Measurements from ENCODE around the gene NUP62. TPM values are rescaled to one million over a fixed set of nuclear protein-coding genes. Genes with fewer than 3 reads are reported as not detected.

The NUP62 gene
- total RNA-seq, 1 donor from 2014 or later, result 61.1 TPM

- DNase-seq (ENCODE audit: low read depth), result no peak
- H3K36me3 ChIP-seq (ENCODE audit: control insufficient read depth, insufficient read depth, low read length), result no peaks in the 10 kb centered on the region
- peaks cover 8% of the 10 kb centered on the region for H3K27me3 ChIP-seq (ENCODE audit: control insufficient read depth, insufficient read depth, low read length)
- no peak overlapping the region for H3K4me3 ChIP-seq (ENCODE audit: low read depth, low read length)
- no peak for TF ChIP-seq CTCF (IDR thresholded peaks at IDR 0.05; ENCODE audit: insufficient read depth, low read length, poor library complexity, severe bottlenecking)
These were observed 35.2 kb downstream of the NUP62 start for GRCh38 chr19:49894011-49894664.

GRCh38 chr19:49892716-49893115 is 36.6 kb downstream of the NUP62 start:
- no peak for DNase-seq (ENCODE audit: low read depth)
- no peak for TF ChIP-seq CTCF (IDR thresholded peaks at IDR 0.05; ENCODE audit: insufficient read depth, low read length, poor library complexity, severe bottlenecking)
- no peaks in the 10 kb centered on the region for H3K36me3 ChIP-seq (ENCODE audit: control insufficient read depth, insufficient read depth, low read length)
- peaks cover 8% of the 10 kb centered on the region for H3K27me3 ChIP-seq (ENCODE audit: control insufficient read depth, insufficient read depth, low read length)
- H3K4me3 ChIP-seq (ENCODE audit: low read depth, low read length), result no peak overlapping the region

GRCh38 chr19:49891393-49891792 is 37.9 kb downstream of the NUP62 start:
- TF ChIP-seq CTCF (IDR thresholded peaks at IDR 0.05; ENCODE audit: insufficient read depth, low read length, poor library complexity, severe bottlenecking), result no peak
- H3K27me3 ChIP-seq (ENCODE audit: control insufficient read depth, insufficient read depth, low read length), result peaks cover 8% of the 10 kb centered on the region
- DNase-seq (ENCODE audit: low read depth), result no peak
- H3K36me3 ChIP-seq (ENCODE audit: control insufficient read depth, insufficient read depth, low read length), result no peaks in the 10 kb centered on the region
- no peak overlapping the region for H3K4me3 ChIP-seq (ENCODE audit: low read depth, low read length)

GRCh38 chr19:49890349-49891311 is 38.7 kb downstream of the NUP62 start:
- no peaks in the 10 kb centered on the region for H3K36me3 ChIP-seq (ENCODE audit: control insufficient read depth, insufficient read depth, low read length)
- DNase-seq (ENCODE audit: low read depth), result no peak
- H3K27me3 ChIP-seq (ENCODE audit: control insufficient read depth, insufficient read depth, low read length), result peaks cover 8% of the 10 kb centered on the region
- no peak for TF ChIP-seq CTCF (IDR thresholded peaks at IDR 0.05; ENCODE audit: insufficient read depth, low read length, poor library complexity, severe bottlenecking)
- peak overlapping the region; percentile 23 for H3K4me3 ChIP-seq (ENCODE audit: low read depth, low read length)

GRCh38 chr19:49889687-49890348 is 39.5 kb downstream of the NUP62 start:
- TF ChIP-seq CTCF (IDR thresholded peaks at IDR 0.05; ENCODE audit: insufficient read depth, low read length, poor library complexity, severe bottlenecking), result peak; percentile 69
- Histone ChIP-seq H3K27me3 (ENCODE audit: control insufficient read depth, insufficient read depth, low read length) (peaks cover 8% of the 10 kb centered on the region), H3K36me3 (ENCODE audit: control insufficient read depth, insufficient read depth, low read length) (no peaks in the 10 kb centered on the region), H3K4me3 (ENCODE audit: low read depth, low read length) (peak overlapping the region; percentile 23)
- DNase-seq (ENCODE audit: low read depth), result no peak
